ENCODE data around the gene BCAS3.

The BCAS3 gene

GRCh38 chr17:61201211-61201610, 523.6 kb downstream of the BCAS3 start:
- Histone ChIP-seq H3K4me3 (ENCODE audit: insufficient read depth in 1 of 2, low read depth in 1 of 2, low read length in 2 of 2) (no peak overlapping the region), H3K14ac (ENCODE audit: low read length in 2 of 2) (no peak overlapping the region), H2BK15ac (ENCODE audit: low read depth, poor library complexity, severe bottlenecking) (no peak overlapping the region), H3K23ac (ENCODE audit: low read length in 2 of 2) (no peak overlapping the region), H4K91ac (ENCODE audit: low read length) (no peak overlapping the region), H3K9ac (ENCODE audit: low read length) (no peak overlapping the region), H3K4ac (ENCODE audit: low read depth in 1 of 2, low read length in 2 of 2) (no peak overlapping the region), H3K27me3 (ENCODE audit: control insufficient read depth in 1 of 2, insufficient read depth in 1 of 2, low read length in 2 of 2) (no peaks in the 10 kb centered on the region), H3K27ac (ENCODE audit: low read length, poor library complexity, severe bottlenecking) (peak overlapping the region; percentile 93), H2BK12ac (ENCODE audit: low read length in 2 of 2) (no peak overlapping the region), H2AK5ac (ENCODE audit: low read length, severe bottlenecking) (peak overlapping the region; percentile 51), H3K79me1 (replicated peaks; ENCODE audit: low read length, poor library complexity, severe bottlenecking) (no peaks in the 10 kb centered on the region), H2BK120ac (ENCODE audit: low read depth, low read length) (peak overlapping the region; percentile 91), H4K8ac (ENCODE audit: low read length) (no peak overlapping the region), H3K9me3 (ENCODE audit: control insufficient read depth, low read length) (no peaks in the 10 kb centered on the region), H2BK5ac (ENCODE audit: low read depth, low read length, poor library complexity, severe bottlenecking) (no peak overlapping the region), H3K36me3 (ENCODE audit: control insufficient read depth in 1 of 2, insufficient read depth in 2 of 2, low read depth in 1 of 2, low read length in 2 of 2) (no peaks in the 10 kb centered on the region), H2AFZ (ENCODE audit: low read depth, low read length) (no peak overlapping the region), H3K18ac (ENCODE audit: low read depth in 1 of 2, low read length in 2 of 2) (peak overlapping the region in 1 of 2 experiments; percentile 44), H3K4me1 (ENCODE audit: control insufficient read depth, insufficient read depth, low read depth, low read length) (peaks cover 6% of the 10 kb centered on the region), H3K4me2 (ENCODE audit: low read length, poor library complexity, severe bottlenecking) (no peak overlapping the region)
- peak; percentile 96 for DNase-seq
- 0% methylated on average over 3 of the region's 3 CpGs for WGBS

- Histone ChIP-seq H2AK5ac (ENCODE audit: low read length, severe bottlenecking) (no peak overlapping the region), H3K23ac (ENCODE audit: low read length in 2 of 2) (no peak overlapping the region), H3K36me3 (ENCODE audit: control insufficient read depth in 1 of 2, insufficient read depth in 2 of 2, low read depth in 1 of 2, low read length in 2 of 2) (no peaks in the 10 kb centered on the region), H4K91ac (ENCODE audit: low read length) (no peak overlapping the region), H3K4me1 (ENCODE audit: control insufficient read depth, insufficient read depth, low read depth, low read length) (peaks cover 6% of the 10 kb centered on the region), H3K4ac (ENCODE audit: low read depth in 1 of 2, low read length in 2 of 2) (no peak overlapping the region), H3K79me1 (replicated peaks; ENCODE audit: low read length, poor library complexity, severe bottlenecking) (no peaks in the 10 kb centered on the region), H3K27ac (ENCODE audit: low read length, poor library complexity, severe bottlenecking) (peak overlapping the region; percentile 55), H2BK5ac (ENCODE audit: low read depth, low read length, poor library complexity, severe bottlenecking) (no peak overlapping the region), H4K8ac (ENCODE audit: low read length) (no peak overlapping the region), H3K27me3 (ENCODE audit: control insufficient read depth in 1 of 2, insufficient read depth in 1 of 2, low read length in 2 of 2) (no peaks in the 10 kb centered on the region), H3K14ac (ENCODE audit: low read length in 2 of 2) (no peak overlapping the region), H3K9ac (ENCODE audit: low read length) (no peak overlapping the region), H3K9me3 (ENCODE audit: control insufficient read depth, low read length) (no peaks in the 10 kb centered on the region), H2BK120ac (ENCODE audit: low read depth, low read length) (no peak overlapping the region), H2AFZ (ENCODE audit: low read depth, low read length) (no peak overlapping the region), H2BK12ac (ENCODE audit: low read length in 2 of 2) (no peak overlapping the region), H3K4me2 (ENCODE audit: low read length, poor library complexity, severe bottlenecking) (no peak overlapping the region), H2BK15ac (ENCODE audit: low read depth, poor library complexity, severe bottlenecking) (no peak overlapping the region), H3K4me3 (ENCODE audit: insufficient read depth in 1 of 2, low read depth in 1 of 2, low read length in 2 of 2) (no peak overlapping the region), H3K18ac (ENCODE audit: low read depth in 1 of 2, low read length in 2 of 2) (no peak overlapping the region)
- DNase-seq = peak; percentile 49
- 100% methylated on average over 1 of the region's 2 CpGs for WGBS
These were observed 524.9 kb downstream of the BCAS3 start for GRCh38 chr17:61202564-61202963.

GRCh38 chr17:61203671-61204131, 526.0 kb downstream of the BCAS3 start:
- H2AFZ ChIP-seq (ENCODE audit: low read depth, low read length) = no peak overlapping the region
- peak overlapping the region in 1 of 2 experiments; percentile 60 for H3K4ac ChIP-seq (ENCODE audit: low read depth in 1 of 2, low read length in 2 of 2)
- no peak overlapping the region for H2AK5ac ChIP-seq (ENCODE audit: low read length, severe bottlenecking)
- H3K23ac ChIP-seq (ENCODE audit: low read length in 2 of 2) = peak overlapping the region in 1 of 2 experiments; percentile 93
- H4K91ac ChIP-seq (ENCODE audit: low read length) = peak overlapping the region; percentile 22
- peak overlapping the region; percentile 21 for H2BK120ac ChIP-seq (ENCODE audit: low read depth, low read length)
- no peak overlapping the region for H2BK15ac ChIP-seq (ENCODE audit: low read depth, poor library complexity, severe bottlenecking)
- no peaks in the 10 kb centered on the region for H3K79me1 ChIP-seq (replicated peaks; ENCODE audit: low read length, poor library complexity, severe bottlenecking)
- H3K27me3 ChIP-seq (ENCODE audit: control insufficient read depth in 1 of 2, insufficient read depth in 1 of 2, low read length in 2 of 2) = no peaks in the 10 kb centered on the region
- WGBS = 39% methylated on average over 7 of the region's 7 CpGs
- DNase-seq = no peak
- peak overlapping the region; percentile 55 to 71 for H3K18ac ChIP-seq (ENCODE audit: low read depth in 1 of 2, low read length in 2 of 2)
- H3K4me1 ChIP-seq (ENCODE audit: control insufficient read depth, insufficient read depth, low read depth, low read length) = peaks cover 6% of the 10 kb centered on the region
- no peaks in the 10 kb centered on the region for H3K9me3 ChIP-seq (ENCODE audit: control insufficient read depth, low read length)
- H2BK12ac ChIP-seq (ENCODE audit: low read length in 2 of 2) = peak overlapping the region; percentile 59 to 95
- H3K36me3 ChIP-seq (ENCODE audit: control insufficient read depth in 1 of 2, insufficient read depth in 2 of 2, low read depth in 1 of 2, low read length in 2 of 2) = no peaks in the 10 kb centered on the region
- H3K14ac ChIP-seq (ENCODE audit: low read length in 2 of 2) = peak overlapping the region in 1 of 2 experiments; percentile 41
- H2BK5ac ChIP-seq (ENCODE audit: low read depth, low read length, poor library complexity, severe bottlenecking) = no peak overlapping the region
- no peak overlapping the region for H3K4me2 ChIP-seq (ENCODE audit: low read length, poor library complexity, severe bottlenecking)
- no peak overlapping the region for H3K9ac ChIP-seq (ENCODE audit: low read length)
- H4K8ac ChIP-seq (ENCODE audit: low read length) = peak overlapping the region; percentile 33
- no peak overlapping the region for H3K4me3 ChIP-seq (ENCODE audit: insufficient read depth in 1 of 2, low read depth in 1 of 2, low read length in 2 of 2)
- H3K27ac ChIP-seq (ENCODE audit: low read length, poor library complexity, severe bottlenecking) = no peak overlapping the region

DNA sequence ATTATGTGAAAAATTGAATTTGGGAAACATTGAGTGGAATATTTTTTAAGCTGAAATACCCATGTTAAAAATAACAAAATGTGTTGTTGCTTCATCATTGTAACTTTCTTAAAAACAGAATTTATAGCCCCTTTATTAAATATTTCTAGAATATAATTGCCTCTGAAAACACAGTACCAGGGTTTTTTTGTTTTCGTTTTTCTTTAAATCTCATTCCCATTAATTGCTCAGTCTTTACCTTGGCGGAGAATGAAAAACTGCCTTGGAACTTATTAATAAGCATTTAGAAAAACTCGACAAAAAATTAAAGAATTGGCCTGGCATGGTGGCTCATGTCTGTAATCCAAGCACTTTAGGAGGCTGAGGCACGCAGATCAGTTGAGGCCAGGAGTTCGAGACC, 526.8 kb downstream of the BCAS3 start:
- Histone ChIP-seq H2AFZ (ENCODE audit: low read depth, low read length) (no peak overlapping the region), H2AK5ac (ENCODE audit: low read length, severe bottlenecking) (no peak overlapping the region), H3K27me3 (ENCODE audit: control insufficient read depth in 1 of 2, insufficient read depth in 1 of 2, low read length in 2 of 2) (no peaks in the 10 kb centered on the region), H3K79me1 (replicated peaks; ENCODE audit: low read length, poor library complexity, severe bottlenecking) (no peaks in the 10 kb centered on the region), H3K4ac (ENCODE audit: low read depth in 1 of 2, low read length in 2 of 2) (peak overlapping the region in 1 of 2 experiments; percentile 82), H3K4me2 (ENCODE audit: low read length, poor library complexity, severe bottlenecking) (no peak overlapping the region), H3K14ac (ENCODE audit: low read length in 2 of 2) (no peak overlapping the region), H2BK12ac (ENCODE audit: low read length in 2 of 2) (peak overlapping the region in 1 of 2 experiments; percentile 86), H3K27ac (ENCODE audit: low read length, poor library complexity, severe bottlenecking) (no peak overlapping the region), H3K9ac (ENCODE audit: low read length) (no peak overlapping the region), H3K18ac (ENCODE audit: low read depth in 1 of 2, low read length in 2 of 2) (peak overlapping the region in 1 of 2 experiments; percentile 85), H3K36me3 (ENCODE audit: control insufficient read depth in 1 of 2, insufficient read depth in 2 of 2, low read depth in 1 of 2, low read length in 2 of 2) (no peaks in the 10 kb centered on the region), H2BK120ac (ENCODE audit: low read depth, low read length) (no peak overlapping the region), H3K9me3 (ENCODE audit: control insufficient read depth, low read length) (no peaks in the 10 kb centered on the region), H2BK5ac (ENCODE audit: low read depth, low read length, poor library complexity, severe bottlenecking) (no peak overlapping the region), H3K4me1 (ENCODE audit: control insufficient read depth, insufficient read depth, low read depth, low read length) (peaks cover 6% of the 10 kb centered on the region), H4K91ac (ENCODE audit: low read length) (no peak overlapping the region), H4K8ac (ENCODE audit: low read length) (no peak overlapping the region), H3K4me3 (ENCODE audit: insufficient read depth in 1 of 2, low read depth in 1 of 2, low read length in 2 of 2) (no peak overlapping the region), H2BK15ac (ENCODE audit: low read depth, poor library complexity, severe bottlenecking) (no peak overlapping the region), H3K23ac (ENCODE audit: low read length in 2 of 2) (no peak overlapping the region)
- no peak for DNase-seq
- over 99% methylated on average over 5 of the region's 5 CpGs for WGBS

Measured in mesenchymal stem cell (in vitro differentiated cells and primary cell).